ENCODE data around the gene OAT. TPM values are rescaled to one million over a fixed set of nuclear protein-coding genes. Genes with fewer than 3 reads are reported as not detected.

OAT gene
- total and polyA plus RNA-seq, 5 donors from 2014 or later: 37.6 to 76.4 (median 56.7) TPM

DNA sequence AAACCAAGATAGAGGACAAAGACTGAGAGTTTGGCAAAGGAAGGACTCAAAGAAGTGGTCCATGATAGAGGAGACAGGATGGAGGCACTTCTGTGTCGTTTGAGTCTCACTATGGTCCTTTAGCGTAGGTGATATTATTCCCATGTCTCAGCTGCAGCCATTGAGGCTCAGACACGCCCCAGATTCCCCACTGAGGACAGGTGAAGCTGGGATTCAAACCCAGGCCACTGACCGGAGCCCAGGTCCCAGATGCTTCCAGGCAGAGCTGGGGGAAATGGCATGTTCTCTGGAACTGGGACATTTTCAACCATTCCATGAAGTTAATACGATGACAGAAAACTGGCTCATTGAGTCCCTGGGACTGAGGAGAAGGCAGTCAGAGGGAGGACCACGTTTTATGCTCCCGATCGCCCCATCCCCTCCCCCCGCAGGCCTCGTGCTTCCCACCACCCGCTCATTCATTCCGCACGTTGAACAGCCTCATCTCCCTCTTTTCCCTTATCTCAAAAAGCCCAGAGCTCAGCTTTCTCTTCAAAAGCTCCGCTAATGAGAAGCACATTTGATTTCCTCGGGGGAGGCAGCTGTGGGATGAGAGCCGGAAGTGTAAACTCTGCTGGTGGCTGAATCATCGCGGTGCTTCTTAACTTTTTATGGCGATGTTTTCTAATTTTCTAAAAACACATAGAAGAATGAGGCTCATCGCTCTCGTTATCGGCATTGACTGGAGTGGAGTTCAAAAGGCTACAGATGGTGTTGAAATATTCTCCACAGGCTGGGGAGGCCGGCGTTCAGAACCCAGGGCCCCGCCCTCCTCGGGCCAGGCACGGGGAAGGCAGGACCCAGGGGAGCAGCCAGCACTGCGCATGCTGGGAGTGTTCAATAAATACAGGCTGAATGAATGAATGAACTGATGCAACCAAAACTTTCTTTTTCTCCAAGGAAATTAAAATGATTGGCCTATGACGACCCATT, 64.0 kb downstream of the OAT start:
- Histone ChIP-seq H3K27me3 (ENCODE audit: control insufficient read depth, insufficient read depth, low read length) (peaks cover 3% of the 10 kb centered on the region), H3K36me3 (ENCODE audit: control insufficient read depth, insufficient read depth, low read length) (no peaks in the 10 kb centered on the region), H3K9me3 (ENCODE audit: control insufficient read depth in 2 of 2, low read length in 2 of 2) (peaks cover 0 to 3% of the 10 kb centered on the region in 2 experiments), H3K27ac (ENCODE audit: insufficient read depth, low read length, poor library complexity, severe bottlenecking) (no peak overlapping the region), H3K4me1 (ENCODE audit: control insufficient read depth, insufficient read depth, low read length, poor library complexity, severe bottlenecking) (peaks cover 5% of the 10 kb centered on the region), H3K4me3 (ENCODE audit: low read depth, low read length) (peak overlapping the region; percentile 78)
- H3K36me3 Mint-ChIP-seq: no peaks in the 10 kb centered on the region
- peaks cover 11% of the 10 kb centered on the region for H3K27me3 Mint-ChIP-seq
- H3K27ac Mint-ChIP-seq: peak overlapping the region in 2 of 3 donors; percentile 14 to 67
- peak overlapping the region; percentile 15 to 89 (median 82) for H3K4me3 Mint-ChIP-seq
- peak in 2 of 3 donors; percentile 8 to 42 for DNase-seq
- peak; percentile 50 to 59 for ATAC-seq (ENCODE audit: low read depth in 2 of 2)
- peaks cover 0 to 13% (median 2%) of the 10 kb centered on the region in 4 donors for H3K4me1 Mint-ChIP-seq
- H3K9me3 Mint-ChIP-seq: peaks cover 0 to 10% (median 0%) of the 10 kb centered on the region in 7 donors

DNA sequence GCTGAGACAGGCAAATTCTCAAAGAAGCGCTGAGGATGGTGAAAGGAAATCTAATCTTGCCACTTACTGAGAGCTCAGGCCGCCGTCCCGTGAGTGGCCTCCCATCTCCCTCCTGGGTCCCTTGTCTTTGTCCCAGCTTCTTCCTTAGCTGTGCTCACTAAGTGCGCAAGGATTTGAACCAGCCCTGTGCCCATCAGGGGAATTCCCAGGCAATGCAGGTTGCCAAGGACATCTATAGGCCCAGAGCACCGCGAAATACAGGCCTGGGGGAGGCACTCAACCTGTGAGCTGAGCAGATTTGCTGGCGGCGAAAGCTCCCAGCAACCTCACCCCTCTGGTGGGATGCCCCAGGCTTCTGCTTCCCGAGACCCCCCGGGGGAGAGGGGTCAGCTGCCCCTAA, 64.8 kb downstream of the OAT start:
- H3K27ac ChIP-seq (ENCODE audit: insufficient read depth, low read length, poor library complexity, severe bottlenecking): no peak overlapping the region
- H3K9me3 ChIP-seq (ENCODE audit: control insufficient read depth in 2 of 2, low read length in 2 of 2): no peaks in the 10 kb centered on the region
- Mint-ChIP-seq H3K4me1 (peaks cover 0 to 13% (median 2%) of the 10 kb centered on the region in 4 donors), H3K9me3 (peaks cover 0 to 6% (median 0%) of the 10 kb centered on the region in 7 donors), H3K27ac (no peak overlapping the region), H3K27me3 (peaks cover 10% of the 10 kb centered on the region), H3K4me3 (peak overlapping the region in 1 of 4 donors; percentile 15), H3K36me3 (no peaks in the 10 kb centered on the region)
- DNase-seq (no peak), ATAC-seq (ENCODE audit: low read depth in 2 of 2) (no peak)
- no peak overlapping the region for H3K4me3 ChIP-seq (ENCODE audit: low read depth, low read length)
- H3K4me1 ChIP-seq (ENCODE audit: control insufficient read depth, insufficient read depth, low read length, poor library complexity, severe bottlenecking): peaks cover 5% of the 10 kb centered on the region
- H3K27me3 ChIP-seq (ENCODE audit: control insufficient read depth, insufficient read depth, low read length): no peaks in the 10 kb centered on the region
- H3K36me3 ChIP-seq (ENCODE audit: control insufficient read depth, insufficient read depth, low read length): no peaks in the 10 kb centered on the region

DNA sequence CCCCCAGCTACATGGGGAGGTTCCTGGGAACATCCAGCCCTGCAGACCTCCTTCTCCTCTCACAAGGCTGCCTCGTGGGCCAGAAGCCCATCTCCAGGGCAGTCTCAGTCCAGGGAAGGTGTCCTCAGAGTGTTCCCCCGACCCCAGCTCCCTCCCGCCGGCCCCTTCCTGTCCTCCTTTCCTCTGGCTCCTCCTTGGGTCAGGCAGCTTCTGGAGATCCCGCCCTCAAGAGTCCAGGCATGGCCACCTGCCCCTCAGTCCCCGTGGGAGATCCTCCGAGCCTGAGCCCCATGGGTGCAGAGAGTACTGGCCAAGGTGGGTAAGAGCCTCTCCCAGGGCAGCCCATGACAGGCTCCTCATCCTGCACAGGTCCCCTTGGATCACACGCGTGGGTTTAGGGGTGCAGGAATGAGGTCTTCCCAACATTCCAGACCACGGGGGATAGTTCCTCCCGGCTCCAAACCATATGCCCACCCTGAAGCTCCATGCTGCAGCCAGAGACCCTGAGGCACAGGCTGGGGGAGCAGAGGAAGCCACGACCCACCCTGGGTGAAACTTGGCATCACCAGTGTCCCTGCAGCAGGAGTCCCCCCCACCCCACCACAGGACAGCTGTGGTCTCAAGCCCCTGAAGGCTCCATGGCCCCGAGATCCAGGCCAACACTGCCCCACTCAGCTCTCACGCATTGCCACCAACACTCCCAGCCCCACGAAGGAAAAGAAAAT, 65.5 kb downstream of the OAT start:
- ATAC-seq (ENCODE audit: low read depth in 2 of 2) (no peak), DNase-seq (no peak)
- Mint-ChIP-seq H3K27ac (no peak overlapping the region), H3K27me3 (peaks cover 6% of the 10 kb centered on the region), H3K9me3 (peaks cover 0 to 2% (median 0%) of the 10 kb centered on the region in 7 donors), H3K36me3 (no peaks in the 10 kb centered on the region), H3K4me1 (peaks cover 0 to 13% (median 2%) of the 10 kb centered on the region in 4 donors), H3K4me3 (peak overlapping the region in 1 of 4 donors; percentile 45)
- H3K4me1 ChIP-seq (ENCODE audit: control insufficient read depth, insufficient read depth, low read length, poor library complexity, severe bottlenecking): peaks cover 5% of the 10 kb centered on the region
- H3K9me3 ChIP-seq (ENCODE audit: control insufficient read depth in 2 of 2, low read length in 2 of 2): no peaks in the 10 kb centered on the region
- H3K4me3 ChIP-seq (ENCODE audit: low read depth, low read length): no peak overlapping the region
- no peak overlapping the region for H3K27ac ChIP-seq (ENCODE audit: insufficient read depth, low read length, poor library complexity, severe bottlenecking)
- H3K27me3 ChIP-seq (ENCODE audit: control insufficient read depth, insufficient read depth, low read length): no peaks in the 10 kb centered on the region
- H3K36me3 ChIP-seq (ENCODE audit: control insufficient read depth, insufficient read depth, low read length): no peaks in the 10 kb centered on the region

DNA sequence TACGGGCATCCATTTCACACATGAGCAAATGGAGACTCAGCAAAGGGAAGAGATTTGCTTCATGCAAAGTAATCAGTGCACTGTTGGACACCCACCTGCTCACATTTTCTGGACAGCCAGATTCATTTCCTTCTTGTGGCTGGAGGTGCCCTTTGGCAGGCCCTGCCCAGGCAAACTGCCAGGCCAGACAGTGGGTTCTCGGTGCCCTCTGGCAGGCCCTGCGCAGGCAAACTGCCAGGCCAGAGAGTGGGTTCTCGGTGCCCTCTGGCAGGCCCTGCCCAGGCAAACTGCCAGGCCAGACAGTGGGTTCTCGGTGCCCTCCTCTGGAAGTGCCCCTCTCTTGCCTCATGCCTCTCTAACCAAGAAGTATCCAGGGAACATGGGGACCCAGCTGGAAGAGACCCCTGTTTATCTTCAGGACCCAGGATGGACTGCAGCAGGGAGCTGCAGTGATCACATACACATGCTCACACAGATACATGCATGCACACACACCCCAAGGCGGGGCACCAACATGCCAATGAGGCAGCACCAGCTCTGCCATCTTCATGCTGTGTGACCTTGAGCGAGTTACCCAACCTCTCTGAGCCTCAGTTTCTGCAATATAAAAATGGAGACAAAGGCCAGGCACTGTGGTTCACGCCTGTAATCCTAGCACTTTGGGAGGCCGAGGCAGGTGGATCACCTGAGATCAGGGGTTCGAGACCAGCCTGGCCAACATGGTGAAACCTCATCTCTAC, 67.1 kb downstream of the OAT start:
- Histone ChIP-seq H3K36me3 (ENCODE audit: control insufficient read depth, insufficient read depth, low read length) (no peaks in the 10 kb centered on the region), H3K27ac (ENCODE audit: insufficient read depth, low read length, poor library complexity, severe bottlenecking) (no peak overlapping the region), H3K27me3 (ENCODE audit: control insufficient read depth, insufficient read depth, low read length) (no peaks in the 10 kb centered on the region), H3K4me3 (ENCODE audit: low read depth, low read length) (no peak overlapping the region), H3K9me3 (ENCODE audit: control insufficient read depth in 2 of 2, low read length in 2 of 2) (no peaks in the 10 kb centered on the region), H3K4me1 (ENCODE audit: control insufficient read depth, insufficient read depth, low read length, poor library complexity, severe bottlenecking) (peaks cover 5% of the 10 kb centered on the region)
- H3K9me3 Mint-ChIP-seq: peaks cover 0 to 1% (median 0%) of the 10 kb centered on the region in 7 donors
- peaks cover 4% of the 10 kb centered on the region for H3K27me3 Mint-ChIP-seq
- no peaks in the 10 kb centered on the region for H3K36me3 Mint-ChIP-seq
- ATAC-seq (ENCODE audit: low read depth in 2 of 2) (no peak), DNase-seq (no peak)
- peaks cover 0 to 13% (median 2%) of the 10 kb centered on the region in 4 donors for H3K4me1 Mint-ChIP-seq
- no peak overlapping the region for H3K4me3 Mint-ChIP-seq
- H3K27ac Mint-ChIP-seq: no peak overlapping the region

DNA sequence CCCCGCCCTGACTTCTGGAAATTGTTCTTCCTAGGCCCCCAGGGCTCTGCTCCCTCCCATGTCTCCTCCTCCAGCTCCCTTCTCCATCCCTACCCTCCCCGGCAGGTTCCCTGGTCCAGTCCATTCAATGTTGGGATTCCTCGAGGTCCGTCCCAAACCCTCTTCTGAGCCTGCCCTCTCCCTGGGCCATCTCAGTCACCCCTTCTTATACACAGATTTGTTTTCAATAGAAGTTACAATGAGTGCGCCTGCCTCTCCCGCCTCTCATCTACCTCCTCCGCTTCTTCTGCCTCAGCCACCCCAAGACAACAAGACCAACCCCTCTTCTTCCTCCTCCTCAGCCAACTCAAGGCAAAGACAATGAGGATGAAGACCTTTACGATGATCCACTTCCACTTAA, 67.9 kb downstream of the OAT start:
- Mint-ChIP-seq H3K9me3 (peaks cover 0 to 1% (median 0%) of the 10 kb centered on the region in 7 donors), H3K27ac (no peak overlapping the region), H3K36me3 (no peaks in the 10 kb centered on the region), H3K4me3 (no peak overlapping the region), H3K27me3 (peaks cover 4% of the 10 kb centered on the region), H3K4me1 (peaks cover 0 to 13% (median 2%) of the 10 kb centered on the region in 4 donors)
- DNase-seq: no peak
- peaks cover 5% of the 10 kb centered on the region for H3K4me1 ChIP-seq (ENCODE audit: control insufficient read depth, insufficient read depth, low read length, poor library complexity, severe bottlenecking)
- no peak overlapping the region for H3K27ac ChIP-seq (ENCODE audit: insufficient read depth, low read length, poor library complexity, severe bottlenecking)
- H3K4me3 ChIP-seq (ENCODE audit: low read depth, low read length): no peak overlapping the region
- ATAC-seq (ENCODE audit: low read depth in 2 of 2): no peak
- no peaks in the 10 kb centered on the region for H3K27me3 ChIP-seq (ENCODE audit: control insufficient read depth, insufficient read depth, low read length)
- no peaks in the 10 kb centered on the region for H3K9me3 ChIP-seq (ENCODE audit: control insufficient read depth in 2 of 2, low read length in 2 of 2)
- no peaks in the 10 kb centered on the region for H3K36me3 ChIP-seq (ENCODE audit: control insufficient read depth, insufficient read depth, low read length)

DNA sequence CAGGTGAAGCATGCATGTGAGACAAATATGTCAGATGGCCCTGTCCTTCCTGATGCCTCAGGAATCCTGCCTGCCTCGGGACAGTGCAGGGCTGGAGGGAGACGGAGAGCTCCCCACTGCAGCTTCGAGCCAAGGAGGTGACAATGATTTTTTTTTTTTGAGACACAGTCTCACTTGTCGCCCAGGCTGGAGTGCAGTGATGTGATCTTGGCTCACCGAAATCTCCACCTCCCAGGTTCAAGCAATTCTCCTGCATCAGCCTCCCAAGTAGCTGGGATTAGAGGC, 68.8 kb downstream of the OAT start:
- no peaks in the 10 kb centered on the region for H3K27me3 ChIP-seq (ENCODE audit: control insufficient read depth, insufficient read depth, low read length)
- H3K36me3 ChIP-seq (ENCODE audit: control insufficient read depth, insufficient read depth, low read length): no peaks in the 10 kb centered on the region
- peaks cover 4% of the 10 kb centered on the region for H3K27me3 Mint-ChIP-seq
- H3K36me3 Mint-ChIP-seq: no peaks in the 10 kb centered on the region
- H3K4me1 ChIP-seq (ENCODE audit: control insufficient read depth, insufficient read depth, low read length, poor library complexity, severe bottlenecking): peaks cover 3% of the 10 kb centered on the region
- H3K4me3 Mint-ChIP-seq: no peak overlapping the region
- peaks cover 0 to 1% (median 0%) of the 10 kb centered on the region in 7 donors for H3K9me3 Mint-ChIP-seq
- no peak overlapping the region for H3K27ac Mint-ChIP-seq
- H3K4me1 Mint-ChIP-seq: peaks cover 0 to 9% (median 1%) of the 10 kb centered on the region in 4 donors
- no peak for ATAC-seq (ENCODE audit: low read depth in 2 of 2)
- no peak overlapping the region for H3K4me3 ChIP-seq (ENCODE audit: low read depth, low read length)
- no peak for DNase-seq
- H3K9me3 ChIP-seq (ENCODE audit: control insufficient read depth in 2 of 2, low read length in 2 of 2): no peaks in the 10 kb centered on the region
- H3K27ac ChIP-seq (ENCODE audit: insufficient read depth, low read length, poor library complexity, severe bottlenecking): no peak overlapping the region

DNA sequence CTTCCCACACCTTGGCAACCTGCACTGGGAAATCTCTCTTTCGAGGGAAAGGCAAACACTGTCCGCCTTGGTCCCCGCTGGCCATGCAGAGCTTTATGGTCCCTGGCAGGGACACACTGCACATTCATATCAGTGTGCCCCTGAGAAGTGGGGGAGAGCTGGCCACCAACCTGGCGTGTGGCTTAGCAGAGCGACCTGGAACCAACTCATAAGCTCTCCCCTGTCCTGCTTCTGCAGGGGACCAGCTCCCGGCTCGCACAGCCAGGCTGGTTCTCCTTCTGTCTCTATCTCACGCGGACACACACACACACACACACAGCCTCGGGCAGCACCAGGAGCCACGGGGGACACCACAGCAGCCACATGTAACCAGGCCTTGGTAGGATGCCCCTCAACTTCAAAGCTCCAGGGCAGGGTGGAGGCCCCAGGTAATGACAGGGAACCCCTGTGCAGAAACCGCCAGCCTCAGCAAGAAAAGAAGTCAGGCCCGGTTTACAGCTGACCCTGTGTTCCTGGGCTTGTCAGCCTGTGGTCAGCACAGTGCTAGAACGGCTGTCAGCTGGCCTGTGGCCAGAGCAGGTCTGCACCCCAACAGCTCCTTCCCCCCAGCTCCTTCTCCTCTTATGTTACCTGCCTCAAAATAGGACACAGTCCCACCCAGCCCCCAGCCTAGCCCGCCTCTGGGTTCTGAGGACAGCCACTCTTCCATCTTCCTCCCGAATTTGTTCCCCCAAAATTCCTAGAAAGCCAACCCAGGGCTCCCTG, 69.3 kb downstream of the OAT start:
- DNase-seq (no peak), ATAC-seq (ENCODE audit: low read depth in 2 of 2) (no peak)
- no peak overlapping the region for H3K27ac ChIP-seq (ENCODE audit: insufficient read depth, low read length, poor library complexity, severe bottlenecking)
- no peak overlapping the region for H3K4me3 ChIP-seq (ENCODE audit: low read depth, low read length)
- H3K9me3 ChIP-seq (ENCODE audit: control insufficient read depth in 2 of 2, low read length in 2 of 2): no peaks in the 10 kb centered on the region
- H3K4me1 ChIP-seq (ENCODE audit: control insufficient read depth, insufficient read depth, low read length, poor library complexity, severe bottlenecking): no peaks in the 10 kb centered on the region
- no peaks in the 10 kb centered on the region for H3K36me3 Mint-ChIP-seq
- H3K27ac Mint-ChIP-seq: no peak overlapping the region
- peaks cover 0 to 3% (median 0%) of the 10 kb centered on the region in 4 donors for H3K4me1 Mint-ChIP-seq
- peaks cover 4% of the 10 kb centered on the region for H3K27me3 Mint-ChIP-seq
- no peaks in the 10 kb centered on the region for H3K27me3 ChIP-seq (ENCODE audit: control insufficient read depth, insufficient read depth, low read length)
- no peak overlapping the region for H3K4me3 Mint-ChIP-seq
- no peaks in the 10 kb centered on the region for H3K36me3 ChIP-seq (ENCODE audit: control insufficient read depth, insufficient read depth, low read length)
- H3K9me3 Mint-ChIP-seq: peaks cover 0 to 1% (median 0%) of the 10 kb centered on the region in 7 donors
